Measurements from ENCODE around the gene TNNC1. TPM values are rescaled to one million over a fixed set of nuclear protein-coding genes. Genes with fewer than 3 reads are reported as not detected.

The TNNC1 gene
- total and polyA plus RNA-seq, 4 donors = 2.6 to 20.7 (median 3.8) TPM

DNA sequence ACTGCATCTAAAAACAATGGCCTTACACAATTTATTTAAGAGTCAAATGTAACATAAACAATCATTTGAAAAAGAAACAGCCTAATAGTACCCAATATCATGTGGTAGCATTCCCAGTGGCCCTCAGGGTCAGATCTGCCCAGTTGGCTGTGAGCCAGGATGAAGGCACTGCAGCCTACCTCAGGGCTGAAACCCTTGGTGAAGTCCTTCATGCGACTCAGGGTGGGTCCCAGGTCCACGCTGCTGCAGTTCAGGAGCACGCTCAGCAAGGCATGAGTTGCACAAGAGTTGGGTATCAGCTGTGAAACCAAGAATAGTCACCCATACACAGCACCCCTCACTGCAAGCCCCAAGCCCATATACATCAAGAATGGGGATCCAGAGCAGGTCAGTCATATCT, 46.1 kb downstream of the TNNC1 start:
- H3K9me3 ChIP-seq (ENCODE audit: control insufficient read depth, low read length) = no peaks in the 10 kb centered on the region
- H3K27ac ChIP-seq (ENCODE audit: low read depth in 1 of 2, low read length in 2 of 2) = no peak overlapping the region
- H3K27me3 ChIP-seq (ENCODE audit: control insufficient read depth in 1 of 2, insufficient read depth in 2 of 2, low read length in 1 of 2) = no peaks in the 10 kb centered on the region
- H3K36me3 ChIP-seq (ENCODE audit: control insufficient read depth in 1 of 2, insufficient read depth in 2 of 2, low read length in 1 of 2) = no peaks in the 10 kb centered on the region
- peak; percentile 40 to 61 for DNase-seq
- no peak overlapping the region for H3K4me3 ChIP-seq (ENCODE audit: low read length in 2 of 2)
- H3K4me1 ChIP-seq (ENCODE audit: control insufficient read depth in 1 of 2, insufficient read depth in 2 of 2, low read length in 2 of 2) = no peaks in the 10 kb centered on the region
- 91 to 97% methylated on average over 3 of the region's 3 CpGs for whole genome bisulfite sequencing, 2 donors
- ATAC-seq (ENCODE audit: low FRiP score) = no peak
- intact Hi-C loops (cut with DNase I) = no loop called here

- no peak for ATAC-seq (ENCODE audit: low FRiP score)
- no peaks in the 10 kb centered on the region for H3K36me3 ChIP-seq (ENCODE audit: control insufficient read depth in 1 of 2, insufficient read depth in 2 of 2, low read length in 1 of 2)
- 92 to 94% methylated on average over 20 of the region's 20 CpGs for WGBS, 2 donors
Measured at GRCh38 chr3:52406791-52407510, 46.9 kb downstream of the TNNC1 start.

DNA sequence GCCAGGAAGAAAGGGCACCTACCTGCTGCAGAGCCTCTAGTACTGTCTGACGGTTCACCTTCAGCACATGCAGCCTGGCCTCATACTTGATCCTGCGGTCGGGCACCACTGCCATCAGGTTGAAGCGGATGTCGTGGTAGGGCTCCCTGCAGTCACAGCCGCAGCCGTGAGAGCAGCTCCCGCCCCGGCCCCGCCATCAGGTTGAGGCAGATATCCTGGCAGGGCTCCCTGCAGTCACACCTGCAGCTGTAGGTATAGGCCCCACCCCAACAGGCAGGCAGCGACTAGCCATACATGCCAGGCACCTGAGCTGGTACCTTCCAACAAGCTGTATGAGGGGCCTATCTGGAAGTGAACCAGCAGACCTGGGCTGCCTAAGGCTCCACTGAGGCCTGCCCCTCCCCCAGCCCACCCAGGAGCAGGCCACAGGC, 47.6 kb downstream of the TNNC1 start:
- peak; percentile 40 to 59 for DNase-seq

More at GRCh38 chr3:52406791-52407510, 46.9 kb downstream of the TNNC1 start:
- intact Hi-C loops (cut with DNase I) = no loop called here
- H3K4me1 ChIP-seq (ENCODE audit: control insufficient read depth in 1 of 2, insufficient read depth in 2 of 2, low read length in 2 of 2) = no peaks in the 10 kb centered on the region
- H3K27me3 ChIP-seq (ENCODE audit: control insufficient read depth in 1 of 2, insufficient read depth in 2 of 2, low read length in 1 of 2) = no peaks in the 10 kb centered on the region
- no peaks in the 10 kb centered on the region for H3K9me3 ChIP-seq (ENCODE audit: control insufficient read depth, low read length)
- H3K27ac ChIP-seq (ENCODE audit: low read depth in 1 of 2, low read length in 2 of 2) = no peak overlapping the region
- DNase-seq = peak; percentile 38 to 61
- H3K4me3 ChIP-seq (ENCODE audit: low read length in 2 of 2) = no peak overlapping the region

GRCh38 chr3:52405601-52406110, 48.2 kb downstream of the TNNC1 start:
- no peaks in the 10 kb centered on the region for H3K4me1 ChIP-seq (ENCODE audit: control insufficient read depth in 1 of 2, insufficient read depth in 2 of 2, low read length in 2 of 2)
- H3K4me3 ChIP-seq (ENCODE audit: low read length in 2 of 2) = no peak overlapping the region
- no peaks in the 10 kb centered on the region for H3K9me3 ChIP-seq (ENCODE audit: control insufficient read depth, low read length)
- no peaks in the 10 kb centered on the region for H3K27me3 ChIP-seq (ENCODE audit: control insufficient read depth in 1 of 2, insufficient read depth in 2 of 2, low read length in 1 of 2)
- peak; percentile 17 to 39 for DNase-seq
- H3K36me3 ChIP-seq (ENCODE audit: control insufficient read depth in 1 of 2, insufficient read depth in 2 of 2, low read length in 1 of 2) = no peaks in the 10 kb centered on the region
- H3K27ac ChIP-seq (ENCODE audit: low read depth in 1 of 2, low read length in 2 of 2) = no peak overlapping the region
- intact Hi-C loops (cut with DNase I) = no loop called here
- ATAC-seq (ENCODE audit: low FRiP score) = no peak
- 86 to 89% methylated on average over 4 of the region's 4 CpGs for WGBS, 2 donors

More for the DNA sequence above, 47.6 kb downstream of the TNNC1 start:
- Histone ChIP-seq H3K27ac (ENCODE audit: low read depth in 1 of 2, low read length in 2 of 2) (no peak overlapping the region), H3K9me3 (ENCODE audit: control insufficient read depth, low read length) (no peaks in the 10 kb centered on the region), H3K4me1 (ENCODE audit: control insufficient read depth in 1 of 2, insufficient read depth in 2 of 2, low read length in 2 of 2) (no peaks in the 10 kb centered on the region), H3K4me3 (ENCODE audit: low read length in 2 of 2) (no peak overlapping the region), H3K27me3 (ENCODE audit: control insufficient read depth in 1 of 2, insufficient read depth in 2 of 2, low read length in 1 of 2) (no peaks in the 10 kb centered on the region), H3K36me3 (ENCODE audit: control insufficient read depth in 1 of 2, insufficient read depth in 2 of 2, low read length in 1 of 2) (no peaks in the 10 kb centered on the region)
- intact Hi-C loops (cut with DNase I) = no loop called here
- no peak for ATAC-seq (ENCODE audit: low FRiP score)
- WGBS, 2 donors = 88 to 90% methylated on average over 11 of the region's 11 CpGs

GRCh38 chr3:52405066-52405465, 48.8 kb downstream of the TNNC1 start:
- H3K27me3 ChIP-seq (ENCODE audit: control insufficient read depth in 1 of 2, insufficient read depth in 2 of 2, low read length in 1 of 2) = no peaks in the 10 kb centered on the region
- 91 to 95% methylated on average over 6 of the region's 6 CpGs for WGBS, 2 donors
- H3K4me3 ChIP-seq (ENCODE audit: low read length in 2 of 2) = no peak overlapping the region
- intact Hi-C loops (cut with DNase I) = no loop called here
- H3K27ac ChIP-seq (ENCODE audit: low read depth in 1 of 2, low read length in 2 of 2) = no peak overlapping the region
- H3K9me3 ChIP-seq (ENCODE audit: control insufficient read depth, low read length) = no peaks in the 10 kb centered on the region
- H3K4me1 ChIP-seq (ENCODE audit: control insufficient read depth in 1 of 2, insufficient read depth in 2 of 2, low read length in 2 of 2) = no peaks in the 10 kb centered on the region
- ATAC-seq (ENCODE audit: low FRiP score) (no peak), DNase-seq (peak; percentile 36 to 58)
- H3K36me3 ChIP-seq (ENCODE audit: control insufficient read depth in 1 of 2, insufficient read depth in 2 of 2, low read length in 1 of 2) = no peaks in the 10 kb centered on the region

- Histone ChIP-seq H3K36me3 (ENCODE audit: control insufficient read depth in 1 of 2, insufficient read depth in 2 of 2, low read length in 1 of 2) (no peaks in the 10 kb centered on the region), H3K4me1 (ENCODE audit: control insufficient read depth in 1 of 2, insufficient read depth in 2 of 2, low read length in 2 of 2) (no peaks in the 10 kb centered on the region), H3K4me3 (ENCODE audit: low read length in 2 of 2) (no peak overlapping the region), H3K27ac (ENCODE audit: low read depth in 1 of 2, low read length in 2 of 2) (no peak overlapping the region), H3K9me3 (ENCODE audit: control insufficient read depth, low read length) (no peaks in the 10 kb centered on the region), H3K27me3 (ENCODE audit: control insufficient read depth in 1 of 2, insufficient read depth in 2 of 2, low read length in 1 of 2) (no peaks in the 10 kb centered on the region)
- ATAC-seq (ENCODE audit: low FRiP score) = no peak
- intact Hi-C loops (cut with DNase I) = no loop called here
- peak; percentile 23 to 41 for DNase-seq
- WGBS, 2 donors = 87 to 92% methylated on average over 10 of the region's 10 CpGs
Measured at GRCh38 chr3:52404391-52404790, 49.5 kb downstream of the TNNC1 start.

GRCh38 chr3:52403955-52404354, 49.9 kb downstream of the TNNC1 start:
- ATAC-seq (ENCODE audit: low FRiP score) (no peak), DNase-seq (peak; percentile 52 to 55)
- Histone ChIP-seq H3K36me3 (ENCODE audit: control insufficient read depth in 1 of 2, insufficient read depth in 2 of 2, low read length in 1 of 2) (no peaks in the 10 kb centered on the region), H3K4me1 (ENCODE audit: control insufficient read depth in 1 of 2, insufficient read depth in 2 of 2, low read length in 2 of 2) (no peaks in the 10 kb centered on the region), H3K9me3 (ENCODE audit: control insufficient read depth, low read length) (no peaks in the 10 kb centered on the region), H3K27me3 (ENCODE audit: control insufficient read depth in 1 of 2, insufficient read depth in 2 of 2, low read length in 1 of 2) (no peaks in the 10 kb centered on the region), H3K27ac (ENCODE audit: low read depth in 1 of 2, low read length in 2 of 2) (no peak overlapping the region), H3K4me3 (ENCODE audit: low read length in 2 of 2) (no peak overlapping the region)
- 79 to 80% methylated on average over 3 of the region's 3 CpGs for WGBS, 2 donors
- intact Hi-C loops (cut with DNase I) = no loop called here

DNA sequence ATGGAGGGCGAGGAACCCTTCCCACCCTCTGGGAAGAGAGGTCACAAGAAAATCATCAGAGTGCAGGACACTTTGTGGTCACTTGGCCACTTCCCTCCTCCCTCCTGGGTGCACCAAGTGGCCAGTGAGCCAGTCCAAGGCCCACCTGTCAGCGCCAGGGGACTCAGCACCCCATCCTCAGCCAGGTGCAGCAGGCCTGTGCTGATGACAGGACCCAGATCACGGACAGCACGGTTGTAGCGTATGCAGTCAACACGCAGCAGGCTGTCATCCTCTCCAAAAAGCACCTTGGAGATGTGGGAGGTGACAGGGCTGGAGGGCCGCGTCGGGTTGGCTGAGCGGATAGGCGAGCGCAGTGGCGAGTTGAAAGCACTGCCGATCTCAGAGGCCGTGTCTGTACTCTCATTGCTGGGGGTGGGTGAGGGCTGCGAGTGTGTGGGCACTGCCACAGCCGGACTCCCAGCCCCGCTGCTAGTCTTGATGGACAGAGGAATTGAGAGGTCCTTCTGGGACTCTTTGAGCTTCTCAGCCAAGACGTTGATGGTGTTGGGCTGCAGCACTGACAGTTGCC, 50.5 kb downstream of the TNNC1 start:
- Histone ChIP-seq H3K4me3 (ENCODE audit: low read length in 2 of 2) (no peak overlapping the region), H3K27me3 (ENCODE audit: control insufficient read depth in 1 of 2, insufficient read depth in 2 of 2, low read length in 1 of 2) (no peaks in the 10 kb centered on the region), H3K27ac (ENCODE audit: low read depth in 1 of 2, low read length in 2 of 2) (no peak overlapping the region), H3K4me1 (ENCODE audit: control insufficient read depth in 1 of 2, insufficient read depth in 2 of 2, low read length in 2 of 2) (no peaks in the 10 kb centered on the region), H3K36me3 (ENCODE audit: control insufficient read depth in 1 of 2, insufficient read depth in 2 of 2, low read length in 1 of 2) (no peaks in the 10 kb centered on the region), H3K9me3 (ENCODE audit: control insufficient read depth, low read length) (no peaks in the 10 kb centered on the region)
- 91 to 93% methylated on average over 19 of the region's 19 CpGs for WGBS, 2 donors
- peak; percentile 41 to 71 for DNase-seq
- ATAC-seq (ENCODE audit: low FRiP score) = no peak
- intact Hi-C loops (cut with DNase I) = no loop called here

Data from aorta (tissue), 5 donors.